Neural cell (in vitro differentiated cells): ENCODE measurements around the gene ATP11A. TPM values are rescaled to one million over a fixed set of nuclear protein-coding genes. Genes with fewer than 3 reads are reported as not detected.

Experiments
- H2AFZ ChIP-seq: fragments of 200-600, 300-800 bp; sonication (generic), shearing (Covaris generic); 2 replicates; pipeline ENCODE4 v1.6.0; 2014; ENCODE audit warnings: low read depth, mild to moderate bottlenecking, antibody characterized with exemption, low read length, moderate library complexity
- H3F3A ChIP-seq: fragments of 200-600 bp; shearing (Covaris generic); 2 replicates; pipeline ENCODE4 v1.6.1; 2016; ENCODE audit warnings: mild to moderate bottlenecking, moderate library complexity, mixed read lengths, antibody characterized with exemption, low read length; ENCODE audit not compliant: insufficient read depth, poor library complexity, severe bottlenecking
- H3K27ac ChIP-seq: fragments of 200-600, 300-800 bp; sonication (generic), shearing (Covaris generic); 2 replicates; pipeline ENCODE4 v1.5.1; 2014; ENCODE audit warnings: mild to moderate bottlenecking, low read length, moderate library complexity
- H3K27me3 ChIP-seq: fragments of 300-800, 200-600 bp; sonication (generic), shearing (Covaris generic); 2 replicates; pipeline ENCODE4 v1.6.0; 2014; ENCODE audit warnings: mild to moderate bottlenecking, low read depth, low read length, moderate library complexity; ENCODE audit not compliant: insufficient read depth
- H3K36me3 ChIP-seq: fragments of 300-800, 200-600 bp; sonication (generic), shearing (Covaris generic); 2 replicates; pipeline ENCODE4 v1.5.1; 2014; ENCODE audit warnings: mild to moderate bottlenecking, antibody characterized with exemption, low read length, moderate library complexity; ENCODE audit not compliant: insufficient read depth
- H3K4me2 ChIP-seq: fragments of 300-800, 200-600 bp; sonication (generic), shearing (Covaris generic); 2 replicates; pipeline ENCODE4 v1.6.0; 2014; ENCODE audit warnings: mild to moderate bottlenecking, low read length
- H3K4me3 ChIP-seq: fragments of 300-800, 200-600 bp; sonication (generic), shearing (Covaris generic); 2 replicates; pipeline ENCODE4 v1.5.1; 2014; ENCODE audit warnings: mild to moderate bottlenecking, low read length, moderate library complexity
- H3K79me2 ChIP-seq: fragments of 200-600 bp; shearing (Covaris generic); replicated peaks from 2 replicates; pipeline ENCODE4 v1.6.0; 2014; ENCODE audit warnings: mild to moderate bottlenecking, low read length, moderate library complexity; ENCODE audit not compliant: insufficient read depth
- H3K9ac ChIP-seq: fragments of 300-800, 200-600 bp; sonication (generic), shearing (Covaris generic); 2 replicates; pipeline ENCODE4 v1.6.1; 2016; ENCODE audit warnings: mild to moderate bottlenecking, low read length, mixed read lengths
- H3K9me2 ChIP-seq: fragments of 200-600 bp; shearing (Covaris generic); 2 replicates; pipeline ENCODE4 v1.6.1; 2016; ENCODE audit warnings: mild to moderate bottlenecking, low read length, mixed read lengths; ENCODE audit not compliant: insufficient read depth
- H3K9me3 ChIP-seq: fragments of 200-600, 300-800 bp; sonication (generic), shearing (Covaris generic); 2 replicates; pipeline ENCODE4 v1.6.1; 2016; ENCODE audit warnings: mild to moderate bottlenecking, mixed run types, low read length, moderate library complexity, mixed read lengths
- H4K20me1 ChIP-seq: fragments of 200-600 bp; shearing (Covaris generic); 2 replicates; pipeline ENCODE4 v1.6.1; 2016; ENCODE audit warnings: mild to moderate bottlenecking, mixed run types; ENCODE audit not compliant: insufficient read depth
- CTCF ChIP-seq: fragments of 450-650 bp; IDR thresholded peaks from 2 replicates; pipeline ENCODE4 v1.5.1; 2014; ENCODE audit warnings: antibody characterized with exemption, mild to moderate bottlenecking, moderate library complexity; ENCODE audit not compliant: poor library complexity, severe bottlenecking
- EP300 ChIP-seq: fragments of 450-650 bp; conservative IDR thresholded peaks from 2 replicates; pipeline ENCODE4 v1.6.1; 2014; ENCODE audit warnings: antibody characterized with exemption, mild to moderate bottlenecking, moderate library complexity; ENCODE audit not compliant: poor library complexity, severe bottlenecking
- EZH2 ChIP-seq: fragments of 200-600, 300-800 bp; shearing (Covaris generic), sonication (generic); IDR thresholded peaks from 2 replicates; pipeline ENCODE4 v1.6.1; 2014; ENCODE audit warnings: antibody characterized with exemption, low read length, borderline replicate concordance, mild to moderate bottlenecking; ENCODE audit not compliant: insufficient read depth, poor library complexity, severe bottlenecking
- MXI1 ChIP-seq: fragments of 450-650 bp; conservative IDR thresholded peaks from 2 replicates; pipeline ENCODE4 v1.6.1; 2014; ENCODE audit warnings: antibody characterized with exemption, mild to moderate bottlenecking; ENCODE audit not compliant: poor library complexity, severe bottlenecking
- POLR2AphosphoS5 ChIP-seq: IDR thresholded peaks from 2 replicates; pipeline ENCODE4 v1.6.1; 2012
- RAD21 ChIP-seq: fragments of 450-650 bp; conservative IDR thresholded peaks from 2 replicates; pipeline ENCODE4 v1.6.1; 2014; ENCODE audit warnings: antibody characterized with exemption, mild to moderate bottlenecking, moderate library complexity
- REST ChIP-seq: IDR thresholded peaks from 2 replicates; pipeline ENCODE4 v1.6.1; 2012; ENCODE audit warnings: borderline replicate concordance
- SMC3 ChIP-seq: fragments of 450-650 bp; conservative IDR thresholded peaks from 2 replicates; pipeline ENCODE4 v1.6.1; 2014; ENCODE audit warnings: antibody characterized with exemption, mild to moderate bottlenecking, moderate library complexity; ENCODE audit not compliant: poor library complexity
- TAF1 ChIP-seq: IDR thresholded peaks from 2 replicates; pipeline ENCODE4 v1.6.1; 2012; ENCODE audit warnings: low read depth
- polyA plus RNA-seq: library from polyadenylated mRNA; depleted of rRNA; stranded (reverse); fragments of >200 nt; gene quantifications from 2 replicates; pipeline ENCODE4 v1.2.3, GENCODE V29; 2014

The ATP11A gene
- polyA plus RNA-seq, 1 donor from 2014 or later = 3.0 TPM

- no peaks in the 10 kb centered on the region for H4K20me1 ChIP-seq
- H3K27ac ChIP-seq = no peak overlapping the region
- H3K9me2 ChIP-seq = no peaks in the 10 kb centered on the region
- no peak overlapping the region for H3K4me2 ChIP-seq
- no peaks in the 10 kb centered on the region for H3K79me2 ChIP-seq
- no peaks in the 10 kb centered on the region for H3K36me3 ChIP-seq
- no peak overlapping the region for H2AFZ ChIP-seq
- H3K4me3 ChIP-seq = no peak overlapping the region
- H3K9ac ChIP-seq = no peak overlapping the region
- TF ChIP-seq POLR2AphosphoS5 (no peak), TAF1 (no peak), MXI1 (no peak), EZH2 (no peak), REST (no peak), SMC3 (no peak), EP300 (no peak), RAD21 (no peak), CTCF (no peak)
- H3K27me3 ChIP-seq = no peaks in the 10 kb centered on the region
- no peaks in the 10 kb centered on the region for H3F3A ChIP-seq
- H3K9me3 ChIP-seq = no peaks in the 10 kb centered on the region
These were observed 79.8 kb downstream of the ATP11A start for GRCh38 chr13:112769615-112770014.

- Histone ChIP-seq H4K20me1 (no peaks in the 10 kb centered on the region), H3K79me2 (no peaks in the 10 kb centered on the region), H3K9me3 (no peaks in the 10 kb centered on the region), H3K4me2 (no peak overlapping the region), H3K27me3 (no peaks in the 10 kb centered on the region), H3K9me2 (no peaks in the 10 kb centered on the region), H3K27ac (no peak overlapping the region), H3F3A (no peaks in the 10 kb centered on the region), H3K9ac (no peak overlapping the region), H3K36me3 (no peaks in the 10 kb centered on the region), H3K4me3 (no peak overlapping the region), H2AFZ (no peak overlapping the region)
- TF ChIP-seq CTCF = no peak
- TF ChIP-seq SMC3 = no peak
- no peak for TF ChIP-seq REST
- no peak for TF ChIP-seq TAF1
- no peak for TF ChIP-seq RAD21
- no peak for TF ChIP-seq MXI1
- TF ChIP-seq POLR2AphosphoS5 = no peak
- TF ChIP-seq EZH2 = no peak
These were observed 80.7 kb downstream of the ATP11A start for GRCh38 chr13:112770504-112770903.
